ENCODE results near the gene ACYP2.

DNA sequence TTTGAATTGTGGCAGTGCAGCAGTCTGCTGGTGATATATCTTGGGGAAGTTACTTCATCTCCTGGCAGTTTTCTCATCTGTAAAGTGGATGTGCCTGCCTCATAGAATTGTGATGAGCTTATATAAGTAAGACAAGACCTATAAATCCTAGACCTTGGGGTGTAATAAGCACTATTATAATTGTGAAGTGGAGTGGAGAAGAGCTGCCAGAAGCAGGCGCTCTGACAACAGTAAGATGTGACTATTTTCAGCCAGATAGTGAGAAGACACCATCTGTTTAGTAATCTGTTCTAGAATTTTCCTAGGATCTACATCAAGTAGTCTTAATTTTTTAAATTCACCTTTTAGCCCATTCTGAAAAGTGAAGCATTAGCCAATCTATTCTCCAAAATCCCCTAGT is 226.2 kb downstream of the ACYP2 start:
- TF ChIP-seq, protein P1, sequence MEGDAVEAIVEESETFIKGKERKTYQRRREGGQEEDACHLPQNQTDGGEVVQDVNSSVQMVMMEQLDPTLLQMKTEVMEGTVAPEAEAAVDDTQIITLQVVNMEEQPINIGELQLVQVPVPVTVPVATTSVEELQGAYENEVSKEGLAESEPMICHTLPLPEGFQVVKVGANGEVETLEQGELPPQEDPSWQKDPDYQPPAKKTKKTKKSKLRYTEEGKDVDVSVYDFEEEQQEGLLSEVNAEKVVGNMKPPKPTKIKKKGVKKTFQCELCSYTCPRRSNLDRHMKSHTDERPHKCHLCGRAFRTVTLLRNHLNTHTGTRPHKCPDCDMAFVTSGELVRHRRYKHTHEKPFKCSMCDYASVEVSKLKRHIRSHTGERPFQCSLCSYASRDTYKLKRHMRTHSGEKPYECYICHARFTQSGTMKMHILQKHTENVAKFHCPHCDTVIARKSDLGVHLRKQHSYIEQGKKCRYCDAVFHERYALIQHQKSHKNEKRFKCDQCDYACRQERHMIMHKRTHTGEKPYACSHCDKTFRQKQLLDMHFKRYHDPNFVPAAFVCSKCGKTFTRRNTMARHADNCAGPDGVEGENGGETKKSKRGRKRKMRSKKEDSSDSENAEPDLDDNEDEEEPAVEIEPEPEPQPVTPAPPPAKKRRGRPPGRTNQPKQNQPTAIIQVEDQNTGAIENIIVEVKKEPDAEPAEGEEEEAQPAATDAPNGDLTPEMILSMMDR (IDR thresholded peaks at IDR 0.05; ENCODE audit: borderline replicate concordance, extremely low read depth, low read length, poor library complexity, severe bottlenecking) = no peak
- TF ChIP-seq EZH2 (IDR thresholded peaks at IDR 0.05; ENCODE audit: borderline replicate concordance, low read depth, low read length, severe bottlenecking) = no peak

All from DND-41 (cell line).